Activated CD8-positive, alpha-beta T cell treated with anti-CD3 and anti-CD28 coated beads for 36 hours (primary cell): Measurements from ENCODE around the gene SLC9A9. TPM values are rescaled to one million over a fixed set of nuclear protein-coding genes. Genes with fewer than 3 reads are reported as not detected.

Experiments used
- ATAC-seq: fragments of 200-7000 bp; cut with Tn5 transposase; one replicate; pipeline ENCODE4 v1.10.0; 2021; ENCODE audit warnings: mild to moderate bottlenecking, moderate library complexity
- CTCF ChIA-PET: fragments of 350-600 bp; sonication (Branson Sonifier 250); formaldehyde crosslinking; loops from one replicate; lab custom pipeline; 2021; ENCODE audit warnings: antibody characterized with exemption; lab: Charles Lee
- POLR2A ChIA-PET: fragments of 350-600 bp; sonication (Branson Sonifier 250); formaldehyde crosslinking; loops from one replicate; lab custom pipeline; 2021; ENCODE audit warnings: antibody characterized with exemption; lab: Charles Lee
- DNase-seq: peaks from one replicate; pipeline ENCODE4 v3.0.0-alpha.2; 2020
- H3K27ac Mint-ChIP-seq: one replicate; pipeline ENCODE4 v1.8.0; 2021; ENCODE audit warnings: mild to moderate bottlenecking, mixed read lengths
- H3K27me3 Mint-ChIP-seq: one replicate; pipeline ENCODE4 v1.8.0; 2021; ENCODE audit warnings: mixed read lengths
- H3K36me3 Mint-ChIP-seq: one replicate; pipeline ENCODE4 v1.8.0; 2021; ENCODE audit warnings: low read depth, mixed read lengths
- H3K4me1 Mint-ChIP-seq: one replicate; pipeline ENCODE4 v1.8.0; 2021; ENCODE audit warnings: low read depth, mixed read lengths
- H3K4me3 Mint-ChIP-seq: one replicate; pipeline ENCODE4 v1.8.0; 2021; ENCODE audit warnings: mild to moderate bottlenecking, moderate library complexity, mixed read lengths
- H3K9me3 Mint-ChIP-seq: one replicate; pipeline ENCODE4 v1.8.0; 2021; ENCODE audit warnings: mixed read lengths
- CTCF ChIP-seq: fragments of 200-600 bp; IDR thresholded peaks from one replicate; pipeline ENCODE4 v1.8.0; 2022; ENCODE audit warnings: antibody characterized with exemption, mild to moderate bottlenecking
- intact Hi-C: fragments of 100-400 bp; cut with micrococcal nuclease; formaldehyde crosslinking; loops from one replicate; pipeline ENCODE4 v1.10.0; 2022
- total RNA-seq, 2 experiments: library from RNA; stranded (reverse); gene quantifications; one replicate each; pipeline ENCODE4 v1.2.3, GENCODE V29; 2021

The SLC9A9 gene
- total RNA-seq, 2 experiments from 2014 or later: 1.9 to 2.2 TPM

- ATAC-seq (no peak), DNase-seq (no peak)
- TF ChIP-seq CTCF: no peak
- POLR2A ChIA-PET: no interaction called here
- H3K27me3 Mint-ChIP-seq: peaks cover 5% of the 10 kb centered on the region
- no peaks in the 10 kb centered on the region for H3K36me3 Mint-ChIP-seq
- H3K4me1 Mint-ChIP-seq: no peaks in the 10 kb centered on the region
- CTCF ChIA-PET: no interaction called here
- no peak overlapping the region for H3K4me3 Mint-ChIP-seq
- H3K9me3 Mint-ChIP-seq: no peaks in the 10 kb centered on the region
- no peak overlapping the region for H3K27ac Mint-ChIP-seq
- intact Hi-C loops: loop anchor here (5.0 kb wide), 1 partner anchor 63 kb away; no protein-coding TSS in a partner anchor
Observed at GRCh38 chr3:143888846-143889245, 40.6 kb upstream of the SLC9A9 start.

DNA sequence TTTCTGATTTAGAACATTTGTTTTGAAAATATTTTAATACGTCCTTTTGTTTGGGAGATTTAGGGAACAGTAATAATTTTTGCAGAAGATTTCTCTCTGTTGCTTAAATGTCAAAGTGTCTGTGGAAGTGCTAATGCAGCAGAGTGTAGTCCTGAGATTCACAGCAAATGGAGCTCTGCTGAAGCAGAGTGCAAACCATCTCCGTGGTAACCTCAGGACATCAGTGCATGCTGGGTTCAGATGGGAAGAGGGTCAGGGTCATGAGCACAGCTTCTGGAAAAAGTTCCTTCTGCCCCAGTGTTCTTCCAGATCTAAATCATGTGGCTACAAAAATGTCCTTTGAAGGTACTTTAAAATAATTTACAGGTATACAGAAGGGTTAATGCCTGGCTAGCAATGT is 39.9 kb upstream of the SLC9A9 start:
- peaks cover 5% of the 10 kb centered on the region for H3K27me3 Mint-ChIP-seq
- POLR2A ChIA-PET: no interaction called here
- CTCF ChIA-PET: no interaction called here
- no peak for TF ChIP-seq CTCF
- no peaks in the 10 kb centered on the region for H3K9me3 Mint-ChIP-seq
- ATAC-seq: no peak
- DNase-seq: no peak
- no peaks in the 10 kb centered on the region for H3K36me3 Mint-ChIP-seq
- no peak overlapping the region for H3K27ac Mint-ChIP-seq
- H3K4me1 Mint-ChIP-seq: no peaks in the 10 kb centered on the region
- intact Hi-C loops: loop anchor here (5.0 kb wide), 1 partner anchor 64 kb away; no protein-coding TSS in a partner anchor
- no peak overlapping the region for H3K4me3 Mint-ChIP-seq

DNA sequence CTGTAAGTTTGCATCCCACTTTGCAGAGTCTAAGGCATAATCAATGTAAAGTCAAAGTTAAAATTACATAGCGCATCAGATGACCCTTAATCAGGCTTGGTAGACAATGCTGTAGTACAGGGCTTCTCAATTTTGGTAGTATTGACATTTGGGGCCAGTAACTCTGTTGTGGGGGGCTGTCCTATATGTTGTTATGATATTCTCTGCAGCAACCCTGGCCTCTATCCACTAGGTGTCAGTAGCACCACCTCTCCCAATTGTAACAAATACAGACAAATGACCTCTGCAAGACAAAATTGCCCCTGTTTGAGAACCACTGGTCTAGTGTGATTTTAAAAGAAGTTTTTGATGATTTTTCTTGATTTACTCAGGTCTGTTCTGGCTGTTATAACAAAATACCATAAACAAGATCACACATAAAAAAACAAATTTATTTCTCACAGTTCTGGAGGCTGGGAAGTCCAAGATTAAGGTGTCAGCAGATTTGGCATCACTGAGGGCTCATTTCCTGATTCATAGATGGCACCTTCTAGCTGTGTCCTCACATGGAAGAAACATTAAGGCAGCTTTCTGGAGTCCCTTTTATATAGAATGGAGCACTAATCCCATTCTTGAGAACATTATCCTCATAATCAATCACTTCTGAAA is 37.6 kb upstream of the SLC9A9 start:
- CTCF ChIA-PET: interaction anchor here (0.7 to 3.3 kb wide), 26 partner anchors 8 to 503 kb away, joined by 3 to 15 read pairs (median 5); no protein-coding TSS in a partner anchor
- intact Hi-C loops: loop anchor here (5.0 kb wide), 1 partner anchor 66 kb away; no protein-coding TSS in a partner anchor

DNA sequence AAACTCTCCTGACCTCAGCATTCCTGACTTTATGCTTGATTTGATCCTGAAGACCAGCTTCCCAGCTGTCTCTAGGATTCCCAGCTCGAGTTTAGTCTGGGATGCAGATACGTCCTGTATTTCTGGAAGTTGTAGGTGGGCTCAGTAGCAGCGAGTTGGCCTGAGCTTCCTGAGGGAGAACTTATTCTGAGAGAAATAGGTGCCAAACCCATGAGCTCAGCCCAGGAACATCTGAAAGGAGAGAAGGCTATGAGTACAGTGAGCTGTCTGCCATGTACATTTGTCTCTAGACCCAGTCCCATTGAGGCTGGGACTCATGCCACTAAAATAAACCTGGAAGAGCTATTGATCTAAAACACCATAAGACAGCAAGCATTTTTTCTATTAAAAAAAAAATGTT is 36.6 kb upstream of the SLC9A9 start:
- DNase-seq (no peak), ATAC-seq (no peak)
- intact Hi-C loops: loop anchor here (5.0 kb wide), 1 partner anchor 67 kb away; no protein-coding TSS in a partner anchor
- H3K4me3 Mint-ChIP-seq: no peak overlapping the region
- H3K27ac Mint-ChIP-seq: no peak overlapping the region
- H3K4me1 Mint-ChIP-seq: no peaks in the 10 kb centered on the region
- no peak for TF ChIP-seq CTCF
- no peaks in the 10 kb centered on the region for H3K36me3 Mint-ChIP-seq
- no peaks in the 10 kb centered on the region for H3K9me3 Mint-ChIP-seq
- POLR2A ChIA-PET: no interaction called here
- CTCF ChIA-PET: interaction anchor here (0.7 to 3.3 kb wide), 23 partner anchors 8 to 504 kb away, joined by 3 to 15 read pairs (median 5); partner anchors contain the start of gene DIPK2A
- H3K27me3 Mint-ChIP-seq: peaks cover 8% of the 10 kb centered on the region

More for the DNA sequence above, 37.6 kb upstream of the SLC9A9 start:
- Mint-ChIP-seq H3K27me3 (peaks cover 9% of the 10 kb centered on the region), H3K9me3 (no peaks in the 10 kb centered on the region), H3K27ac (no peak overlapping the region), H3K36me3 (no peaks in the 10 kb centered on the region), H3K4me3 (no peak overlapping the region), H3K4me1 (no peaks in the 10 kb centered on the region)
- peak; percentile 59 for DNase-seq
- POLR2A ChIA-PET: no interaction called here
- peak; percentile 78 for TF ChIP-seq CTCF
- ATAC-seq: peak; percentile 84

- Mint-ChIP-seq H3K4me3 (no peak overlapping the region), H3K4me1 (no peaks in the 10 kb centered on the region), H3K36me3 (no peaks in the 10 kb centered on the region), H3K27ac (no peak overlapping the region), H3K27me3 (peaks cover 8% of the 10 kb centered on the region), H3K9me3 (no peaks in the 10 kb centered on the region)
- DNase-seq (no peak), ATAC-seq (no peak)
- intact Hi-C loops: no loop called here
- TF ChIP-seq CTCF: no peak
- ChIA-PET POLR2A (no interaction called here), CTCF (interaction anchor here (1.2 kb wide), 1 partner anchor 13 kb away, joined by 5 read pairs; no protein-coding TSS in a partner anchor)
Observed at GRCh38 chr3:143883151-143883550, 34.9 kb upstream of the SLC9A9 start.
